DND-41 (cell line): ENCODE measurements around the gene PDE6B.

Experiments
- ATAC-seq: fragments of 200-7000 bp; cut with Tn5 transposase; 3 replicates; pipeline ENCODE4 v1.9.1; 2021; ENCODE audit warnings: low read depth; ENCODE audit not compliant: insufficient read depth
- DNase-seq: peaks from one replicate; pipeline ENCODE4 v3.0.0-alpha.2; 2020
- H2AFZ ChIP-seq: 2 replicates; pipeline ENCODE4 v1.6.0; 2012; ENCODE audit warnings: low read depth, low read length
- H3K27ac ChIP-seq: 2 replicates; pipeline ENCODE4 v1.5.1; 2012; ENCODE audit warnings: low read length, inconsistent platforms
- H3K27me3 ChIP-seq: fragments of 200-600 bp; sonication (generic); 2 replicates; pipeline ENCODE4 v1.6.0; 2012; ENCODE audit warnings: low read length, mild to moderate bottlenecking, inconsistent platforms; ENCODE audit not compliant: insufficient read depth, poor library complexity
- H3K36me3 ChIP-seq: 2 replicates; pipeline ENCODE4 v1.5.1; 2012; ENCODE audit warnings: low read length, inconsistent platforms; ENCODE audit not compliant: insufficient read depth
- H3K4me1 ChIP-seq: 2 replicates; pipeline ENCODE4 v1.5.1; 2012; ENCODE audit warnings: mild to moderate bottlenecking, low read length; ENCODE audit not compliant: insufficient read depth
- H3K4me2 ChIP-seq: 2 replicates; pipeline ENCODE4 v1.6.0; 2012; ENCODE audit warnings: mild to moderate bottlenecking, moderate library complexity, low read length, inconsistent platforms; ENCODE audit not compliant: insufficient read depth
- H3K4me3 ChIP-seq, 2 experiments: fragments of 200-600 bp in 1 of 2; shearing (Covaris generic) in 1 of 2; 2 replicates each; pipeline ENCODE4 v1.5.1; 2012 to 2016; ENCODE audit warnings: inconsistent platforms in 2 of 2, low read length in 2 of 2, mild to moderate bottlenecking in 2 of 2, low read depth in 1 of 2, moderate library complexity in 1 of 2
- H3K79me2 ChIP-seq: 2 replicates; pipeline ENCODE4 v1.6.0; 2012; ENCODE audit warnings: low read length, inconsistent platforms; ENCODE audit not compliant: insufficient read depth
- H3K9ac ChIP-seq: 2 replicates; pipeline ENCODE4 v1.6.0; 2012; ENCODE audit warnings: low read depth, mild to moderate bottlenecking, inconsistent platforms, low read length, moderate library complexity
- H3K9me3 ChIP-seq: 2 replicates; pipeline ENCODE4 v1.5.1; 2012; ENCODE audit warnings: low read length, moderate library complexity, mild to moderate bottlenecking, inconsistent platforms; ENCODE audit not compliant: insufficient read depth, severe bottlenecking
- H4K20me1 ChIP-seq: 2 replicates; pipeline ENCODE4 v1.6.0; 2012; ENCODE audit warnings: low read length; ENCODE audit not compliant: insufficient read depth
- CTCF ChIP-seq: IDR thresholded peaks from 2 replicates; pipeline ENCODE4 v1.5.1; 2012; ENCODE audit warnings: borderline replicate concordance, low read length, moderate library complexity, mild to moderate bottlenecking; ENCODE audit not compliant: poor library complexity, severe bottlenecking; ENCODE audit errors: extremely low read depth
- EZH2 ChIP-seq: IDR thresholded peaks from 3 replicates; pipeline ENCODE4 v1.6.1; 2012; ENCODE audit warnings: borderline replicate concordance, low read depth, mild to moderate bottlenecking, moderate library complexity, low read length, inconsistent platforms; ENCODE audit not compliant: severe bottlenecking

Gene PDE6B

GRCh38 chr4:683982-684622 is 58.7 kb downstream of the PDE6B start:
- H3K4me2 ChIP-seq, result no peak overlapping the region

GRCh38 chr4:684623-685327 is 59.4 kb downstream of the PDE6B start:
- Histone ChIP-seq H3K79me2 (no peaks in the 10 kb centered on the region), H3K4me2 (no peak overlapping the region), H3K27ac (no peak overlapping the region), H3K4me1 (peaks cover 22% of the 10 kb centered on the region), H3K27me3 (no peaks in the 10 kb centered on the region), H3K9me3 (no peaks in the 10 kb centered on the region), H3K4me3 (no peak overlapping the region), H2AFZ (no peak overlapping the region), H4K20me1 (peaks cover 21% of the 10 kb centered on the region), H3K9ac (no peak overlapping the region), H3K36me3 (no peaks in the 10 kb centered on the region)
- no peak for DNase-seq
- no peak for ATAC-seq
- TF ChIP-seq EZH2, result no peak
- no peak for TF ChIP-seq CTCF

More at GRCh38 chr4:683982-684622, 58.7 kb downstream of the PDE6B start:
- H3K36me3 ChIP-seq, result no peaks in the 10 kb centered on the region
- ATAC-seq (peak; percentile 58), DNase-seq (peak; percentile 63)
- no peak overlapping the region for H3K27ac ChIP-seq
- no peaks in the 10 kb centered on the region for H3K27me3 ChIP-seq
- peaks cover 24% of the 10 kb centered on the region for H3K4me1 ChIP-seq
- H3K9me3 ChIP-seq, result no peaks in the 10 kb centered on the region
- H3K79me2 ChIP-seq, result no peaks in the 10 kb centered on the region
- TF ChIP-seq EZH2 (no peak), CTCF (peak; percentile 81)
- H3K9ac ChIP-seq, result no peak overlapping the region
- no peak overlapping the region for H2AFZ ChIP-seq
- H4K20me1 ChIP-seq, result peaks cover 21% of the 10 kb centered on the region
- no peak overlapping the region for H3K4me3 ChIP-seq

DNA sequence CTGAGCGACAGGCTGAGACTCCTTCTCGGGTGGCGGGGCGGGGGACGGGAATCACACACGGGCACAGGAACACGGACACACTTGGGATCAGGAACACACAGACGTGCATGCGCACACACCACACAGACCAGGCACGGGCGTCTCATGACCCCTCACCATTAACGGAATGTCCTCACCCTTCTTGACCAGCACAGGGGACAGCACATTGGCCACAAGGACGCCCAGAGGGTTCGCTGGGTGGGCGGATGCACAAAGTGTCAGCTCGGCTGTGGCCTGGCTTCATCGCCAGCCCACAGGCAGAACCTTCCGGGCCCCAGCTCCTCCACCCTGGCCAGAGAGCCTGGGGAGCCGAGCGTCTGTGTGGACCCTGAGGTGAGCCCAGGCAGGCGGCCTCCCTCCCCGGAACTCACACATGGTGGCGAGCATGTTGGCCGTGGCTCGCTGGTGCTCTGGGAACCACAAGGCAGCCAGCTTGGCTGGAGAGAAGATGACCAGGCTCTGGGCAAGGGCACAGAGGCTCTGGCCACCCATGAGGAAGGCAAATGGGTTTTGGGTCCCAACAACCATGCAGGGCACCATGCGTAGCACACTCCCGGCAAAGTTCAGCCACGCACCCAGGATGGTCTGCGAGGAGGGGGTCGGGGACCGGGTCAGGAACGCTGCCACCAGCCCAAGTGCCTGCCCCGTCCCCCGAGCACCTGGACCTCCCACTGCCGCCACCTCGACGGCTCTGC is 60.5 kb downstream of the PDE6B start:
- no peak overlapping the region for H3K4me2 ChIP-seq
- DNase-seq (no peak), ATAC-seq (no peak)
- no peak overlapping the region for H3K9ac ChIP-seq
- no peak overlapping the region for H3K4me3 ChIP-seq
- H3K36me3 ChIP-seq, result no peaks in the 10 kb centered on the region
- H4K20me1 ChIP-seq, result peaks cover 24% of the 10 kb centered on the region
- H3K27ac ChIP-seq, result no peak overlapping the region
- peaks cover 12% of the 10 kb centered on the region for H3K4me1 ChIP-seq
- no peaks in the 10 kb centered on the region for H3K27me3 ChIP-seq
- no peaks in the 10 kb centered on the region for H3K9me3 ChIP-seq
- H2AFZ ChIP-seq, result no peak overlapping the region
- no peaks in the 10 kb centered on the region for H3K79me2 ChIP-seq
- no peak for TF ChIP-seq EZH2
- TF ChIP-seq CTCF, result no peak
